GM12801 (cell line): ENCODE results near the gene PSME1.

Source experiments
- TF ChIP-seq, protein P1 (sequence below): IDR thresholded peaks from one replicate; pipeline ENCODE4 v1.5.1; 2011; ENCODE audit warnings: control low read depth; ENCODE audit not compliant: insufficient read length; ENCODE audit errors: extremely low read depth

Gene PSME1

GRCh38 chr14:24183014-24183481, 47.1 kb downstream of the PSME1 start:
- TF ChIP-seq, protein P1, sequence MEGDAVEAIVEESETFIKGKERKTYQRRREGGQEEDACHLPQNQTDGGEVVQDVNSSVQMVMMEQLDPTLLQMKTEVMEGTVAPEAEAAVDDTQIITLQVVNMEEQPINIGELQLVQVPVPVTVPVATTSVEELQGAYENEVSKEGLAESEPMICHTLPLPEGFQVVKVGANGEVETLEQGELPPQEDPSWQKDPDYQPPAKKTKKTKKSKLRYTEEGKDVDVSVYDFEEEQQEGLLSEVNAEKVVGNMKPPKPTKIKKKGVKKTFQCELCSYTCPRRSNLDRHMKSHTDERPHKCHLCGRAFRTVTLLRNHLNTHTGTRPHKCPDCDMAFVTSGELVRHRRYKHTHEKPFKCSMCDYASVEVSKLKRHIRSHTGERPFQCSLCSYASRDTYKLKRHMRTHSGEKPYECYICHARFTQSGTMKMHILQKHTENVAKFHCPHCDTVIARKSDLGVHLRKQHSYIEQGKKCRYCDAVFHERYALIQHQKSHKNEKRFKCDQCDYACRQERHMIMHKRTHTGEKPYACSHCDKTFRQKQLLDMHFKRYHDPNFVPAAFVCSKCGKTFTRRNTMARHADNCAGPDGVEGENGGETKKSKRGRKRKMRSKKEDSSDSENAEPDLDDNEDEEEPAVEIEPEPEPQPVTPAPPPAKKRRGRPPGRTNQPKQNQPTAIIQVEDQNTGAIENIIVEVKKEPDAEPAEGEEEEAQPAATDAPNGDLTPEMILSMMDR, result no peak

DNA sequence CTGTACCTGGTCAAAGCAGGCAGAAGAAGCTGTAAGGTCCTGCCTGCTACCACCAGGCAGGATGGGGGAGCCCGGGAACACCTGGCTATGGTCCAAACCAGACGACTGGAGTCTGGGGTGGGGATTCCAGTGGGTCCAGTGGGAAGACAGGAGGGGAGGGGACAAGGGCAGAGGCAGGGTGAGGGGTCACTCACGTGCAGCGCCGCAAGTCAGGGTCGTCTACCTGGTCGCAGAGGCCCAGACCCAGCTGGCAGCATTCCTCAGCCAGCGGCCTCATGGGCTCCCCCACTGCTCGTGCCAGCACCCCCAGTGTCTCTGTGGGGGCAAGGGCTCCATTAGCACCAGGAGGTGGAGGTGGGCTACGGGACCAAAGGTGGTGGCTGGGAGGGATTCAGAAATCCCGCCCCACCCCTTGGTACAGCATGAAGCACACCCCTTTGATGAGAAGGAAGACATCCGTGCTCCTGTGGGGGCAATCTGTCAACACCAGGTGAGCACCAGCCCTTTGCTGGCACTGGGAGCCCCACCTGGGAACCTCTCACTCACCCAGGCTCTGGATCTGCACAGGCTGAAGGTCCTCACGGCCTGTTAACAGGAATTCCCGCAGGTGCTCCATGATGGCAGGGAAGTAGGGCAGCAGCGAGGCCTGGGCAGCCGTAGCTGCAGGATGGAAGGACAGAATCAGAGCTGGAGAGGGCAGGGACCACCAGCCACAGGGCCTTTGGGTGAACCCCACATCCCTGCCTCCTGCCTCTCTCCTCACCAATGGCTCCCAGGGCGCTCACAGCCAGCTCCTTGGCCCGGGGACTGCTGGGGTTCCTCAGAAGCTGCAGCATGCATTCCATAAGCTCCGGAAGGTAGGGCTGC, 48.3 kb downstream of the PSME1 start:
- TF ChIP-seq, protein P1, result no peak

DNA sequence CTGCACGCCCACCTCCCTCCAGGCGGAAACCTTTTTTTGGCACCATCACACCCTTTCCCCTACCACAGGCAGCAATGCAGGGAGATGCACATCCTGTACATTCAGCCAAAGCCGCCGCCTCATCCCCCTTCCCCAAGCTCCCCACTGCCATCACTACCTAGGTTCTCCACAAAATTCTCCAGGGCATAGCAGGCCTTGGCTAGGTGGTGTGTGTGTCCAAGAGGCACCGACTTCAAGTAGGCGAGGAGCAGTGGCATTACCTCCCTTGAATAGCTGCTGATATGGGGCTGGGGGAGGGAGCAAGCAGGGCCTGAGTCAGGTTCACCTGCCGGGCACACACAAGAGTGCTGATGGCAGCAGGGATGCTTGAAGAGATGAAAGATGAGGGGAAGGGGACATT, 49.0 kb downstream of the PSME1 start:
- TF ChIP-seq, protein P1, result no peak

DNA sequence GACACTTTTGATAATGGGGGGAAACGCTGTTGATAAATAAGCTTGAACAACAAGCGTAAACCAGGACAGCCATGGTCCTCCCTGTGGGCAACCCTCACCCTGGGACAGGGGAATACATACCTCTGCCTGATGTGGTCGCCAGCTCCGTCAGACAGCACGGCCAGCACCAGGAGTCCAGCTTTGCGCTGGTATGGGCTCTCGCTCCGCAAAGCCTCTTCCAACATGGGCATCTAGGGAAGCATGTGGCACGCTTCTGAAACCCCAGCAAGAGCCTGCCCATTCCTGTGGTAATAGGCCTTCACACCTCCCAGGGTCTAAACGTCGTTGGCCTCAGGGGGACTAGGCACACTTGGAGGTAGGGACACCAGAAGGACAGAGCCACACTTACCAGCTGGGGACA, 49.7 kb downstream of the PSME1 start:
- TF ChIP-seq, protein P1, result no peak

- TF ChIP-seq, protein P1, result no peak
Observed at GRCh38 chr14:24186831-24187538, 51.0 kb downstream of the PSME1 start.

GRCh38 chr14:24187539-24187915, 51.5 kb downstream of the PSME1 start:
- TF ChIP-seq, protein P1, result no peak
